Measurements from ENCODE around the gene LYSMD2.

DNA sequence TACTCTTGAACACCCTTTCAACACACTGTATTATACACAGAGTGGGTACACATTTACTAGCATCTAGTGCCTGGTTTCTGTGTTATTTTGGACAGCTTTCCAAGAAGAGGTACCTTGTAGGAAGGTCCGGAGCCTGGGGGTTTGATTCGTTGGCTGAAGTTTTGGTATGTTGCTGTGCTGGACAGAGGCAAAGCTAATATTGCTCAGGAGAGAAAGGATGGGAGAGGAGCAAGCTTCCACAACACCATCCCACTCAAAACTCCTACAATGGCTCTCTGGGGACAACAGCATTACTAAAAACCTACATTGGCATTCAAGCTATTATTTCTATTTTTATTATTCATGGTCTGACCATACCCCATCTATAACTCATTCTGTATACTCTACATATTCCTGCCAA is 1.1 kb upstream of the LYSMD2 start:
- TF ChIP-seq CTCF (conservative IDR thresholded peaks at IDR 0.05 in 1 of 2, IDR thresholded peaks at IDR 0.05 in 1 of 2; ENCODE audit: extremely low read depth in 1 of 2, insufficient read depth in 1 of 2, low read depth in 1 of 2, low read length in 2 of 2) (no peak), EZH2 (IDR thresholded peaks at IDR 0.05; ENCODE audit: borderline replicate concordance, low read length) (no peak)

Measured in mammary epithelial cell (primary cell).